HG02970 (cell line): Measurements from ENCODE around the gene DKKL1.
A peak's percentile ranks its signal among the peaks of the same experiment; 100 is the strongest.

ENCODE experiments used
- ATAC-seq: cut with Tn5 transposase; IDR thresholded peaks from one replicate; pipeline ENCODE4 v1.9.1; 2021; ENCODE audit warnings: mild to moderate bottlenecking, moderate library complexity, moderate number of reproducible peaks; ENCODE audit not compliant: unreplicated experiment, low FRiP score

The DKKL1 gene

DNA sequence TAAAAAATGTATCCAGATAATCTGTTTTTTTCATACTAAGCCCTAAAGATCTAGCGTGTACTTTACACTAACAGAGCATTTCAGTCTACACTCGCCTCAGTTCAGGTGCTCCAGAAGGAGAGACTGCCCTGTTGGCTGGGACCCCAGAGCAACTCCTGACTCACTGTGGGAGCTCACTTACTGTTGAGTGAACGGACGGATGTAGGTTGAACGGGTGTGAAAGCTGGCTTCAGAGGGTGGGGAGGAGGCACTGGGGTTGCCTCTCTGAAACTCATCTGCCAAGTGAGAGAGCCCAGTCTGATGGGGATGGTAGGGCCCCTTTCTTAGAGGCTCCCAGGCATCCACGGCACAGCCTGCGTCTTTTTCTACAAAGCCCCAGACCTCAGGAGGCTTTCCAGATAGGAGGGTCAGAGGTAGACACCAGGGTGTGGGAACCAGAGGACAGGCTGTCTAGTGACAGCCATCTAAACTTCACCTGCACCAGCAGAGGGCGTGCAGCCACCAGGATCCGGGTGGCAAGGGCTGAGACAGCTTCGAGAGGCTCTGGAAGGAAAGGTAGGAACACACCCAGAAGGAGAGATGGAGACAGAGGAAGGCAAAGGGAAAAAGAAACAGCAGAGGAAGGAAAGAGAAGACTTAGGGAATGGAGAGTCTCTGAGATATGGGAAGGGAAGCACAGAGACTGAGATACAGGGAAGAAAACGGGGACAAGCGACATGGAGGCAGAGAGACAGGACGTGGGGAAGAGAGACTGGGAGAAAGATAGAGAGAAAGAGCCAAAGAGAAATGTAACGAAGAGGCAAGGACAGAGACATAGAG is 28.1 kb downstream of the DKKL1 start:
- peak; percentile 53 for ATAC-seq

DNA sequence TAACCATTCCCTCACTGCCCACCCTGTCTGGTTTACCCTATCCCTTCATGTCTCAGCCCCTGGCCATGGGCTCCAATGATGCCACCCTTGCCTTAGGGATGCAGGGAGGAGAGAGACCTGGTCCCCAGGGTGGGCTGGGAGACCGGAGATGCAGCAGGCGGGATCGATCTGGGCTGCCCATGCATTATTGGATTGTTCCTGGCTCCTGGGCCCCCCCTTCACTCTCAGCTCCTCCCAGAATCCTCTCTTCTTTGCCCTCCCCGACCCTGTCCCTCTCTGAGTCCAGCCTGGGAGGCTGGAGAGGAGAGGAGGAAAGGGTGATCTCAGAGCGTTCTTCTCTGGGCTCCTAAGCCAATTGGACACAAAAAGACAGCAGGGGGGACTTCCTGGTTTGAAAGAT is 30.2 kb downstream of the DKKL1 start:
- no peak for ATAC-seq

DNA sequence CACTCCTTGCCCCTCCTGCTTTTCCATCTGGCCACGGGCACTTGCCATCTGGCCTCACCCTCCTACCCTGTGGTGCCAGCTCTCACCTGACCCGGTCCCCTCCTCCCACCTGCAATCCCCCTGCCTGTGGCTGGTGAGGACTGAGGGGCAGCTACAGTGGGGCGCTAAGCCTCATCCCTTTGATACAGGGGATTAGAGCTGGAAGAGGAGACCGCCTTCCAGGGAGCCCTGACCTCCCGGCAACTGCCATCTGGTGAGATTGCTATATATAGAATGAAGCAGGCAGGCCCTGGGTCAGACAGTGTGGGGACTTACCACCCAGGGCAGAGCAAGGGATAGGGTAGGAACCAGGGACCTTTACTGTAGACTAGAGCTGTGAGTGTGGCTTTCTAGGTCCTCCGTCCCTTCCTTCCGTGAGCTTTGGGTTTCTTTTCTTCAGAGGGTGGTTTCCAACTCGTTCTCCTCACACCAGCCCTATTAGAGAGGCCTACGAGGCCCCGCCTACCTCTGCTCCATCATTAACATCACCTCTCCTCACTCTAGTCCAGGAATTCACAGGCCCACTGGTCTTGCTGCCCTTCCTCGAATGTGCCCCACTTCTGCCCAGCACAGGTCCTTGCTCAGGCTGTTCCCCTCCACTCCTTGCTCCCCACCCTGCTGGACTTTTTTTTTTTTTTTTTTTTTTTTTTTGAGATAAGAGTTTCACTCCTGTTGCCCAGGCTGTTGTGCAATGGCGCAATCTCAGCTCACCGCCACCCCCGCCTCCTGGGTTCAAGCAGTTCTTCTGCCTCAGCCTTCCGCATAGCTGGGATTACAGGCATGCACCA is 32.1 kb downstream of the DKKL1 start:
- ATAC-seq, result no peak

DNA sequence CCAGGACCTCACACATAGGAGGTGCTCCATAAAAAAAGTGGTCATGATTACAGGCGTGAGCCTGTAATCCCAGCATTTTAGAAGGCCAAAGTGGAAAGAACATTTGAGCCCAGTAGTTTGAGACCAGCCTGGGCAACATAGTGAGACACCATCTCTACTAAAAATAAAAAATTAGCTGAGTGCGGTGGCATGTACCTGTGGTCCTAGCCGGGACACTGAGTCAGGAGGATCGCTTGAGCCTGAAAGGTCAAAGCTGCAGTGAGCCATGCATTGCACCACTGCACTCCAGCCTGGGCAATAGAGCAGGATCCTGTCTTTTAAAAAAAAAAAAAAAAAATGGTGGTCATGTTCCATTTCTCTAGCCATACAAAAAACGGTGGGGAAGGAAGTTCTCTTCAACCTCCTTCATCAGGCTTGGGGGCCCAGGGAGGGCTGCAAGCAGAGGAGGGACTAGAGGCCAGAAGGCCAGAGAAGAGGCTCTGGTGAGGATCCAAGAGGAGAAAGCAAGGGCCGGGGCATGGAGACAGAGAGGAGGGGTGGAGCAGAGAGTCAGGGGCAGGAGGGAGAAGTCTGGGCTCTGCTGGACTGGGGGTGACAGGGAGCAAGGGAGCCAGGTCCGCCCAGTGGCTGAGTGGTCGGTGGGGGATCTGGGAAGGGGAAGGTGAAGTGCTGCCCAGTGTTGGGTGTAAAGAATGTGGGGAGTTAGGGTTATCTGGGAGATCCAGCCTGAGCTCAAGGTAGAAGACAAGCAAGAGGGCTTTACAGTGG is 33.2 kb downstream of the DKKL1 start:
- no peak for ATAC-seq

DNA sequence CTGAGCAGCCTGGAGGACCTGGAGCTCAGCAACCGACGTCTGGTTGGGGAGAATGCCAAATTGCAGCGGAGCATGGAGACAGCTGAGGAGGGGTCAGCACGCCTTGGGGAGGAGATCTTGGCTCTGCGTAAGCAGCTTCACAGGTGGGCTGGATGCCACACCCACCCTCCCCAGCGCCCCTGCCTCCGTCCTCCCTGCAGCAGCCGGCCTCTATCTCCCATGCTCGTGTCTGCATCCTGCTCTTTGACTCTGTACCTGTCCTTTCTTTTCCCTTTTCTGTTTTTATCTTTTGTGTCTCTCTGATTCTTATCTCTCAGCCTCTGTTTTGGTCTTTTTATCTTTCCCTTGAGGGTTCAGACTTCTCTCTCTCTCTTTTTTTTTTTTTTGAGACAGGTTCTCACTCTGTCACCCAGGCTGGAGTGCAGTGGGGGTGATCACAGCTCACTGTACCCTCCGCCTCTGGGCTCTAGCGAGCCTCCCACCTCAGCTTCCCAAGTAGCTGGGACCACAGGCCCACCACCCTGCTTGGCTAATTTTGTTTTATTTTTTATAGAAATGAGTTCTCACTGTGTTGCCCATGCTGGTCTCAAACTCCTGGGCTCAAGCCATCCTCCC is 34.4 kb downstream of the DKKL1 start:
- ATAC-seq, result no peak

DNA sequence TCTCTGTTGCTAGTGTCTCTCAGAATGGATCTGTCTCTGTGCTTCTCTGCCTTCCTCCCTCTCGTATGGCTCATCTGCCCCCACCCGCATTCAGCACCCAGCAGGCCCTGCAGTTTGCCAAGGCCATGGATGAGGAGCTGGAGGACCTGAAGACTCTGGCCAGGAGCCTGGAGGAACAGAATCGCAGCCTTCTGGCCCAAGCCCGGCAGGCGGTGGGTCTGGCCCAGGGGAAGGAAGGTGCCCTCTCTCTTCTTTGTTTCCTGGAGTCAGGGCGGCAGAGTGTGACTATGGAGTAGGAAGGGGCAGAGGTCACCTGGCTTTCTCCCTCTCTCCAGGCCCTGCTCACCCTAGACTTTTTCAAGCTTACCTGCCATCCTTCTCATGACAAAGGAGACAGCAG is 35.3 kb downstream of the DKKL1 start:
- no peak for ATAC-seq

DNA sequence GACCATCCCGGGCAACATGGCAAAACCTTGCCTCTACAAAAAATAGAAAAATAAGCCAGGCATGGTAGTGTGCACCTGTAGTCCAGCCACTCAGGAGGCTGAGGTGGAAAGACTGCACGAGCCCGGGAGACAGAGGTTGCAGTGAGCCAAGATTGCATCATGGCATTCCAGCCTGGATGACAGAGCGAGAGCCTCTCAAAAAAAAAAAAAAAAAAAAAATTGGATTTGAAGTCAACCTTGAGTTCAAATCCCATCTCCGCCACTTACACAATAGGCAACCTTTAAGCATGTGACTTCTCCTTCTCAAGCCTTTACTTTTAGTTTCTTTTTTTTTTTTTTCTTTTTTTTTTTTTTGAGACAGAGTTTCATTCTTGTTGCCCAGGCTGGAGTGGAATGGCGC is 36.4 kb downstream of the DKKL1 start:
- no peak for ATAC-seq

DNA sequence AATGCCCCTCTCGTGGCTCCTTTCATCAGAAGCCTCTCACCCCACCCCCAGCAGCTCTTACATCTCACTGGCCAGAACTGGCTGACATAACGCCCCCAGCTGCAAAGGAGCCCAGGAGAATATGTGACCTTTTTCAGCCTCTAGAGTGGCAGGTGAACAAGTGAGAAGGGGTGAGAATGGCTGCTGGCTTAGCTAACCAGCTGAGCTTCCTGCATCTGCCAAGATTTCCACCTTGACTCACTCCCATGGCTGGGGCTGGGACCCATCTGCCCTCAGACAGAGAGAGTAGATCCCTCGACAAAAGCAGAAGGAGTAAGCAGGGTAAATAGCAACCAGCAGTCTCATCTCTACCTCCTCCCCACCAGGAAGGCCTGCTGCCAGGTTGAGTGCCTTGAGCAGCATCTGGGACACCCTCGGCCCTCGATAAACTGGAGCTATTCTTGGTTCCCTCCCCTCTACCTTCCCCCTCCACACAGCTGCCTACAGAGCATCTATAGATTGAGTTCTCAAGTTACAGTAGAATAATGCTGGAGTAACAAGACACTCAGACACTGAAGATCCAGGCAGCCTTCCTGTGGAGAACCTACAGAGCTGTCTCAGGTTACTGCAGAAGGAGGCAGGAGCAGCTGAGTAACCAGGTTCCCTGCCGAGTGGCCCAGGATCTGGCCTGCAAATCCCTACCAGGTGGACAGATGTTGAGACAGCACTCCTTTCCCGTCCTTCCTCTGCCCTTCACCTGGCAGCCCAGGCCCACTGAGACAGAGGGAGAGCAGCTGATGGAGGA is 39.9 kb downstream of the DKKL1 start:
- no peak for ATAC-seq

DNA sequence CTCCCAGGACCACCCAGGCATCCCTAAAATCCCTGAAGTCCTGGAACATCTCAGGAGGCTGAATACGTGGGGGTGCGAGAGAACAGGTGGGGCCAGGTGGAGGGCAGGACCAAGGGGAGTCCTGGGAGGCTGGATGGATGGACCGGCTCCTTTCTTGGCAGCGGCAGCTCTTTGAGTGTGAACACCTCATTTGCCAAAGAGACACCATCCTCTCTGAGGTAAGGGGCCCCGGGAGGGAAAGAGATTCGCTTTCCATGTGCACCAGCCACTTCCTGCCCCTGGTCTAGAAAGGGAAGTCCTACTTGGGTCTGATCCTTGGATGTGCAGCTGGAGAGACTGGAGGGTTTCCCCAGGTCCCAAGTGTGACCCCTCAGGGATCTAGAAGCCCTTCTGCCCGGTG is 43.4 kb downstream of the DKKL1 start:
- ATAC-seq, result no peak

DNA sequence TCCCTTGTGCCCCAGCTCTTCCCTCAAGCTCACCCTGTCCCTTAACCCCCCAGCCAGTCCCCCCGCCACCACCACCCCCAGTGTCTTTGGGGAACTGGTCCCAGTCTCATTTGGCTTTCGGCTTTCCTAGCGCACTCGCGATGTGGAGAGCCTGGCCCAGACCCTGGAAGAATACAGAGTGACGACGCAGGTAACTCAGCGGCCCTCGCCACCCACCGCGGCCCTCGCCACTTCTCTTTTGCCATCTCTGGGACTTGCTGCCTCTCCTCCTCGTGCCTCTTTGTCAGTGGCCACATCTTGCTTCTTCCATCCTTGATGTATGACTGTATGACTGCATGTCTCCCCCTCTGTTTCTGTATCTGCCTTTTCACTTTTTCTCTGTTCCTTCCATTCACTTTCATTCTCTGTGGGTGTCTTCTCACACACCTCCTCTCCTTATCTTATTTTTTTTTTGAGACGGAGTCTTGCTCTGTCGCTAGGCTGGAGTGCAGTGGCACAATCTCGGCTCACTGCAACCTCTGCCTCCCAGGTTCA is 43.9 kb downstream of the DKKL1 start:
- no peak for ATAC-seq

DNA sequence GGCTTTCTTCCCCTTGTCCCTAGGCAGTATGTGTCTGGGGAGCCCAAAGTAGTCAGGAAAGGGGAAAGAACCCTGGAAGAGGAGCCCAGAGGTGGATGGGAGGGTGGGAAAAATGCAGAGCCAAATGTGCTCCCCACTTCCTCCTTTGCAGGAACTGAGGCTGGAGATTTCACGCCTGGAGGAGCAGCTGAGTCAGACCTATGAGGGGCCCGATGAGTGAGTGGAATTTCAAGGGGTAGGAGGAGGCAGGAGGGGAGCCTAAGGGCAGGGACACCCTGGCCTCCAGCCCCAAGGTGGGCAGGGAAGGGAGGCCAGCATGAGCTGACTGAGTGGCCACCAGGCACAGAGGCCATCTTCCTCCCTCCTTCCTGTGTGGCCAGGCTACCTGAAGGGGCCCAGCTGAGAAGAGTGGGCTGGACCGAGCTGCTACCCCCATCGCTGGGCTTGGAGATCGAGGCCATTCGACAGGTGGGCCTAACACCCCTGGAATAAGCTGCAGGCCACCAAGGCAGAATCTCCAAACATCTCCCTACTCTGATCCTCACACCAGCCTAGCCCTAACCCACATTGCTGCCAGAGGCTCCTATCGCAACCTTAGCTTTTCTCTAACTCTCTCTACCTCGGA is 45.3 kb downstream of the DKKL1 start:
- ATAC-seq, result no peak

DNA sequence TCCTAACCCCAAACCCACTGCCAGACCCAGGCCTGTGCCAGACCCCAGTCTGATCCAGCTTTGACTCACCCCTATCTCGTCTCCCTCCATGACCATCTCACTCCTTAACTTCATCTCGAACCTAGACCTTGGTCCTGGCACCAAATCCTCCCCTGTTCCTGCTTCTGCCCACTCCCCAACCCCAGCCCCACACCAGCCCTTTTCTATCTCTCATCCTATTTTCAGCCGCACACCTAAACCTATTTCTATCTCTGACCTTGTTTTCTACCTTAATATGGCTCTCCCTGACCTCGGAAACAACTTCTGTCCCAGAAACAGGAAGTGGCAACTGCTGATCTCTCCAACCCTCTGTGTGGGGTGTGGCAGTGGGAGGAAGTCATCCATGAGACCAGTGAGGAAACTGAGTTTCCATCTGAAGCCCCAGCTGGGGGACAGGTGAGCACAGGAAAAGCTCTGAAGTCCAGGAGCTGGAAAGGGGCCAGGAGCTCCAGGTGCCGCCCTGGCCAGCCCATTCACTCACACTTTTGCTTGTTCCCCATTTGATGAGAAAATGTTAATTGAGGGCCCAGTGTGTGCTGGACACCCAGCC is 45.9 kb downstream of the DKKL1 start:
- no peak for ATAC-seq

DNA sequence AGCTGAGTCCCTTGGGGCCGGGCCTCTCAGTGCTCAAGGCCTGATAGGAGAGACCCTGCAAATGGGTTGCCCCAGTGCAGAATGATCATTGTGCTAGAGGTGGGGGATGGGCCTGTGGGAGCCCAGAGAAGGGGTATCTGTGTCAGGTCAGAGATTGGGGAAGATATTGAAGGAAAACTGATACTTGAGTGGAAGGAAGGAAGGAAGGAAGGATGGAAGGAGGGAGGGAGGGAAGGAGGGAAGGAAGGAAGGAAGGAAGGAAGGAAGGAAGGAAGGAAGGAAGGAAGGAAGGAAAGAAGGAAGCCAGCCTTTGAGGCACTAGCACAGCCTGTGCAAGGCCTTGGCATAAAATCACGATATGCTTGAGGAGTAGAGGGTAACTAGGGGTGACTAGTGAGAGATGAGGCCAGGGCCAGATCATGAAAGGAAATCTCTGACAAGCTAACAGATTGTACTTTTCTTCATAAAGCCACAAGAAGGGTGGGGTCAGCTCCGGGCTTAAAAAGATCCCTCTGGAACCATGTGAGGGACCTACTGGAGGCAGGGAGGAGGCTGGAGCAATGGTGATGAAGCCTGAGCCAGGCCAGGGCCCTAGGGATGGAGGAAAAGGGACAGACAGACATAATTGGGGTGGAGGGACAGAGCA is 48.1 kb downstream of the DKKL1 start:
- ATAC-seq, result no peak

DNA sequence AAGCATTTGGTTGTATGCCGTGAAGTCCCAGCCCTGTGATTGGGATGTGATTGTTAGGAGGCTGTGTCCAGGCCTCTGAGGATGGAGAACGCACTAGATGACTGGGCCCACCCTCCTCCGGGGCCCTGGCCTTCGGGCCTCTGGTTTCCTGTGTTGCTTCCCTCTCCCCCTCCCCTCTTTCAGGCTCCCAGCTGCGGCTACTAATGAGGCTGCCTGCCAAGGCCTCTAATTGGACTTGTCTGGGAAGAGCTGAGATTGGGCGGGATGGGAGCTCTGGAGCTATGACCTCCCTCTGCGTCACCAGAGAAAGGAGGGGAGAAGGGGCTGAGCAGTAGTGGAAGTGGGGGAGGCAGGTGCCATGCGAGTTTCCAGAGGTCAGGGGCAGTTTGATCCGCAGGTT is 49.7 kb downstream of the DKKL1 start:
- ATAC-seq, result no peak

DNA sequence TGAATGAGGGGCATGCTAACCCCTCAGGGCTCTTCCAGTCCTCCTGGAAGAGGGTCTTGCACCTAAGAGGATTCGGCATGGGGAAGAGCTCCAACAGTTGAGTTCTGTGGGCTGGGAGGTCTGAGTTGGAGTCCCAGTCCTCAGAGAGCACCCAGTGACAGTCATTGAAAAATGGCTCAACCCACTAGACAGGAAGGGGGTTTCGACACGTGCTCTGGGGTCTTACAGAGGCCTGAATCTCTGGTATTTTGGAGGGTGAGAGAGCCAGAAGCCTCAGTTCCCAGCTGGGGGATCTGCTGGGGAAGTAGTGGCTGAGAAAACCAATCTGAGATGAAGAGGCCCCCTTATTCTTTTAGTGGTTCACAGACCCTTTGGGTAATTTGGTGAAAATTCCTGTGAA is 50.6 kb downstream of the DKKL1 start:
- no peak for ATAC-seq

DNA sequence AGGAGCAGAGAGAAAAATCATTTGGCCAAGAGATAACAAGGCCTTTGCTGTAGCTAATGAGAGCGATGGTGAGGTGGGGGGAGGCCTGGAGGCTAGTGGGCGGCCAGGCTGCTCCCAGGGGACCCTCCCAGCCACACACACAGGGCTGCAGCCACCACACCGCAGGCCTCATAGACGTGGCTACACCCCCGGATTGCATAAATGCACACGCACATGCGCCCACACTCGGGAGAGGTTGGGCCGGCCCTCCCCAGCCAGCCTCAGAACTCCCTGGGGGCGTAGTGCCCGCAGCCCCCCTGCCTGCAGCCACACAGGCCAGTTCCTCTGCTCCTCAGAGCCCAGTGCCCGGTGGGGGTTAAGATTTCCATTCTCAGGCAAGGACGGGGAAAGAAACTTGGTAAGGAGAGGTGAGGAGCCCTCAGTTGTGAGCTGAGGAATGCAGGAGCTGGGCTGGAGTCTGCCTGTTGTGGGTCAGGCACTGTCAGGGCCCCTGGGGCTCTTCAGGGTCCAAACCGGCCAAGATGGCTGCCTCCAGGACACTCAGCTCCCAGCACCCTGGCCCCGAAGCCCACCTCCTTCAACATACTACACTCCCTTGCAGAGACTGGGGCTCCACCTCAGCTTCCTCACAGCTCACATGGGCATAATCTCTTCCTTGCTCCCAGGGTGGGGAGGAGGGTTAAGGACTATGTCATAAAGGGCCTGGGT is 51.6 kb downstream of the DKKL1 start:
- no peak for ATAC-seq

DNA sequence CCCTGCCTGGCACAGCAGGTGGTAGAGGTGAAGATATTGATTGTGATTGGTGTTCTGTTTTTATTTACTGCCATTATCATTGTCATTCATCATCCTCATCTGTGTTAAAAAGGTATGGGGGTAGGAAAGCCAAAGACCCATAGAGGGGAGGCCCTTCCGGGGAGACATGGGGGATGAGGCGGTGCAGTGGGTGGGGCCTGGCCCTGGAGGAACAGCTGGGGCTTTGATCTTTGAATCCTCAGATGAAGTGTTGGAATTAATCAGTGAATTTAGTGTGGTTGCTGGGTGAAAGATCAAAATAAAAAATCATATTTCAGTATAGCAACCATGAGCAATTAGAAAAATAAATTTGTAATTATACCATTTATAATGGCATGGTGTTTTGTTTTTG is 52.1 kb downstream of the DKKL1 start:
- ATAC-seq, result no peak

DNA sequence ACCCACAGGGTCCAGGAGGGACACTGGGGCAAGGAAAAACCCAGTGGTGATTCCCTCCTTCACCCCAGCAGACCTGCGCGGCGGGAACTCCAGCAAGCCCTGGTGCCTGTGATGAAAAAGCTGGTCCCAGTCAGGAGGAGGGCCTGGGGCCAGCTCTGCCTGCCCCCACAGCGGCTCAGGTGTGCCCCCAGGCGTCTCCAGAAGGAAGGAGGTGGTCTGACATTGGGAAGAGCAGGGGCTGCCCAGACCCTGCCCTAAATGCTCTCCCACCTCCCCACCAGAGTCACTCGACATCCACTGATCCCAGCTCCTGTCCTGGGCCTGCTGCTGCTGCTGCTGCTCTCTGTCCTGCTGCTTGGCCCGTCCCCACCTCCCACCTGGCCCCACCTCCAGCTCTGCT is 53.4 kb downstream of the DKKL1 start:
- ATAC-seq, result no peak
